SK-N-MC (cell line): ENCODE measurements around the gene DENND6B.

ENCODE experiments used
- DNase-seq: peaks from one replicate; pipeline ENCODE4 v3.0.0-alpha.2; 2011; ENCODE audit warnings: low read depth, low spot score
- H3K27ac ChIP-seq: fragments of 200-600 bp; sonication (generic); 2 replicates; pipeline ENCODE4 v1.5.1; 2016; ENCODE audit warnings: mixed run types
- H3K36me3 ChIP-seq: fragments of 200-600 bp; sonication (generic); 2 replicates; pipeline ENCODE4 v1.6.1; 2017; ENCODE audit warnings: antibody characterized with exemption, low read length, mixed read lengths; ENCODE audit not compliant: insufficient read depth
- H3K4me3 ChIP-seq: fragments of 200-600 bp; sonication (generic); 2 replicates; pipeline ENCODE4 v1.5.1; 2016
- H3K9ac ChIP-seq: fragments of 200-600 bp; sonication (generic); 2 replicates; pipeline ENCODE4 v1.8.0; 2017; ENCODE audit warnings: mixed run types, mixed read lengths; ENCODE audit not compliant: insufficient read length
- H3K9me3 ChIP-seq: fragments of 200-600 bp; sonication (generic); 2 replicates; pipeline ENCODE4 v1.6.1; 2017; ENCODE audit warnings: low read depth, mild to moderate bottlenecking, antibody characterized with exemption, low read length, moderate library complexity, mixed read lengths
- EZH2 ChIP-seq: fragments of 200-600 bp; sonication (generic); IDR thresholded peaks from one replicate; pipeline ENCODE4 v1.6.1; 2017; ENCODE audit warnings: antibody characterized with exemption
- FOXP2 ChIP-seq: optimal IDR thresholded peaks from 2 replicates; pipeline ENCODE3; 2011; ENCODE audit warnings: mild to moderate bottlenecking, moderate library complexity; ENCODE audit not compliant: insufficient read depth; ENCODE audit errors: extremely low read length, control extremely low read depth
- POLR2AphosphoS5 ChIP-seq: IDR thresholded peaks from 2 replicates; pipeline ENCODE4 v1.6.1; 2012; ENCODE audit warnings: mild to moderate bottlenecking, low read depth, low read length, borderline replicate concordance

The DENND6B gene

DNA sequence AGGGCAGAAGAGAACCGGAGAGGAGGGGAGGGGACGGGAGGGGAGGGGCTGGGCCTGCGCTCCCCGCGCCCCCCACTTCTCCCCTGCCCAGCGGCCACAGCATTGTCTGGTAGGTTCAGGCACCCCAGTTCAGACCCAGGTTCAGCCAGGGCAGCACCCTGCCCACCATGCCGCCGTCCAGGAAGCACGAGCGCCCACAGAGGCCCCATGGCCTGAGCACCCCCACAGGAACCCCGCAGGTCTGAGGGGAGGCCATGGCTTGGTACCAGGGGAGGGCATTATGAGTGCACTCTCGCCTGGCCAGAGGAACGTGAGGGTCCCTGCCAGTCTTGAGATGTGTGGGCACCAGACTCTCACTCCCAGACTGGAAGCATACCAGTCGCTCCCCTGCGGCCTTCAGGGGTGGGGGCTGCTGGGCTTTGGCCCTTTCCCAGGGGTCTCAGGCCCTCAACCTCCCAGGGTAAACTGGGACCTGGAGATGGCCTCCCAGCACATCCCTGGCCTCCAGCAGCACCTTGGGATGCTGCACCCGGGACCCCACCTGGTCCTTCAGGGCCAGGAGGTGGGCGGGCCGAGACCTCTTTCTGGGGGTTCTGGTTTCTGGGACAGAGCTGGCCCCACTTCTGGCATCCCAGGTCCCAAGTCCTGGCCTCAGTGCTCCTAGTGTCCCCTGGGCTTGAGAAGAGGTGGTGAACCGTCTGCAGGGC lies 18.8 kb downstream of the DENND6B start:
- Histone ChIP-seq H3K4me3 (no peak overlapping the region), H3K9ac (no peak overlapping the region), H3K9me3 (no peaks in the 10 kb centered on the region), H3K27ac (0 out of 2 replicates have a peak overlapping the region, but pooled peaks have one; percentile 31), H3K36me3 (no peaks in the 10 kb centered on the region)
- TF ChIP-seq FOXP2, result no peak
- no peak for TF ChIP-seq POLR2AphosphoS5
- TF ChIP-seq EZH2, result no peak
- DNase-seq, result no peak

DNA sequence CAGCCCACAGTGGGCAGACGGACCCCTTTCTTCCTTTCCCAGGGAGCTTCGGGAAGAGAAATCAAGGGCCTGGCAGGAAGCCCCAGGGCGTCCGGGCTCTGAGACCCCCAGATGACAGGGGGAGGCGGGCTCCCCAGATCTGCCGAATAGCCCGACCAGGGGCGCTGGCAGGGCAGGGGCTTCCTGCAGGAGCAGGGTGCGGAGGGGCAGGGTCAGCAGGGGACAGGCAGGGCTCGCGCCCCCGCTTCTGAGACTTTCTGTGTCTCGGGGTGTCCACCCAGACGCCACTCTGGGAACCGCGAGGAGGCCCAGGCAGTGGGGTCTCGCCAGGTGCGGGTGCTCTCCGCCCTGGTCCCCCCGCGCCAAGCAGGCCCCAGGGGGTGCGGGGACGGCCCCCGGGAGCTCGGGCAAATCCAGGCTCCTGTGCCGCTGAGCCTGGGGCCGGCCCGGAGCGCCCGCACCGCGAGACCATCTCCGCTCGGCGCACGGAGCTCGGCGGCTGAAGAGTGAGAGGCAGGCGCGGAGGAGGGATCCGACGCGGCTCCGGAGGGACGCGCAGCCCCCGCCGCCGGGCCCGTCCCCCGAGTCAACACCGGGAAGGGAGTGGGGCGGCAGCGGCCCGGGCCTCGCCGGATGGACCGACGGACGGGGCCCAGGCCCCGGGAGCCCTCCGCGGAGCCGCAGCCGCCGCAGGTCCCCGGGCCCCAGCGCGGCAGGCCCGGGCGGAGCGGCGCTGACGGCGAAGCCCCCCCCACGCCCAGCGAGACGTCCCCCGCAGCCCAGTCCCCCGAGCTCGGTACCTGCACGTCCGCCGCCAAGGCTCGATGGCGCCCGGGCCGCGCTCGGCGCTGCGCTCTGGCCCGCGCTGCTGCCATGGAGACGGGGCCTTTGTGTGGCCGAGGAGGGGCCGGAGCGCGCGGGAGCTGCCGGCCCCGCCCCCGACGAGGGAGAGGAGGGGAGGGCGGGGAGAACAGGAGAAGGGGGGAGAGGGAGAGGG lies 19.8 kb downstream of the DENND6B start, which contains the start of gene PLXNB2:
TSS of gene PLXNB2 (minus strand) at position 894 of the 997 bp plus-strand sequence. CDS start 17,062 bp downstream, outside the sequence.
- H3K9me3 ChIP-seq, result no peaks in the 10 kb centered on the region
- H3K27ac ChIP-seq, result peak within 1 kb of the TSS; percentile 46
- no peak for DNase-seq

DNA sequence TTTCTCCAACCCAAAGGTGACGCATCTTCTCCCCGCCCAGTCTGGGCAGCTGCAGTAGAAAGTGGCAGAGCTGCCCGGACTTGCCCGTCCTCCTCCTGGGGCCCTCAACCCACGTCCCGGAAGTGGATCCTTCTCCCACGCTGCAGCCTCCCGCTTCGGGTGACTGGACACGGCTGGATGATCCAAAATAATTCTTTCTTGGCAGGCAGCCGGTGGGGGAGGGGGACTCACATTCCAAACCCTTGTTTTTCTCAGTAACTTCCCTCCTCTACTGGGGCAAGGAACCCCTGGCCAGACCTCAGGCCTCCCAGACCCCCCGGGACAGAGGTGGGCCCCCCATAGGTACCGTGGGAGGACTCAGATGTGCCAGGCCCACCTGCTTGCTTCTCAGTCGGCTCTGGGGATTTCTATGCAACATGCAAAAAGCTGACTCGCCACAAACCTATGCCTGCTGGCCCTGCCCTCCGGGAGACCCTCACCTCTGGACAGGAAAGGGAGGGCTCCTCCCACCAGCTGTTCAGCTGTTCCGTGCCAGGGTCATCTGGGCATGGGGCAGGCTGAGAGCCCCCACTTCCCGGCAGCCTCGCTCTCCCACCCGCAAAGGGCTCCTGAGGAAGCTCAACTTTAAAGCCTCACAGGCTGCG lies 20.8 kb downstream of the DENND6B start:
- Histone ChIP-seq H3K36me3 (no peaks in the 10 kb centered on the region), H3K27ac (peak overlapping the region; percentile 7; the same call in 1 of the 2 replicates), H3K9ac (peak overlapping the region; percentile 87), H3K4me3 (peak overlapping the region; percentile 85), H3K9me3 (no peaks in the 10 kb centered on the region)
- TF ChIP-seq POLR2AphosphoS5, result no peak
- TF ChIP-seq FOXP2, result no peak
- no peak for TF ChIP-seq EZH2
- DNase-seq, result no peak

More for the DNA sequence above, 19.8 kb downstream of the DENND6B start, which contains the start of gene PLXNB2:
- peak within 1 kb of the TSS; percentile 87 for H3K9ac ChIP-seq
- no peaks in the 10 kb centered on the region for H3K36me3 ChIP-seq
- peak within 1 kb of the TSS; percentile 85 for H3K4me3 ChIP-seq
- TF ChIP-seq EZH2 (no peak), POLR2AphosphoS5 (peak; percentile 50; the same call in 1 of the 2 replicates)

DNA sequence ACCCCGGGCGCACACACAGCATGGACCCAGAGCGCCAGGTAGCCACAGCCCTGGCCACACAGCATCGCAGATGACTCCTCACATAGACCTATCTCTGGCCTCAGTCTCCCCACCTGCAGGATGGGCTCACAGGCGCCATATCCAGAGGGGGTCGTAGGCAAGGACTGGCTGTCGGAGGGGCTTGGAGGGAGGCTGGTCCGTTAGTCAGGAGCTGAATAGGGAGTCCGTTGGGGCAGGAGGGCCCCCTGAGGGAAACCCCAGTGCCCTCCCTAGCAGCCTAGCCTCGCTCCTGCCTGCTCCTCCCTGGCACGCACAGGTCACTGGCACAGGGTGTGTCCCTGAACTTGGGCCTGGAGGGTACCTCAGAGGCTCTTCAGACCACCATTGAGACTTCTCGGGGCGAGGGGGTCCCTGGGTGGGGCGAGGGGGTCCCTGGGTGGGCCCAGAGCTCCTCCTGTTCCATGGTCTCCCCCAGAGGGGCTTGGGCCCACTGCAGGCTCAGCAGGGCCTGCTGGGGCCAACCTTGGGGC lies 21.4 kb downstream of the DENND6B start:
- H3K4me3 ChIP-seq, result peak overlapping the region; percentile 85
- DNase-seq, result no peak
- peak overlapping the region; percentile 87 for H3K9ac ChIP-seq
- H3K36me3 ChIP-seq, result no peaks in the 10 kb centered on the region
- H3K27ac ChIP-seq, result peak overlapping the region; percentile 7; the same call in 1 of the 2 replicates
- H3K9me3 ChIP-seq, result no peaks in the 10 kb centered on the region
- TF ChIP-seq FOXP2 (no peak), EZH2 (no peak), POLR2AphosphoS5 (no peak)

DNA sequence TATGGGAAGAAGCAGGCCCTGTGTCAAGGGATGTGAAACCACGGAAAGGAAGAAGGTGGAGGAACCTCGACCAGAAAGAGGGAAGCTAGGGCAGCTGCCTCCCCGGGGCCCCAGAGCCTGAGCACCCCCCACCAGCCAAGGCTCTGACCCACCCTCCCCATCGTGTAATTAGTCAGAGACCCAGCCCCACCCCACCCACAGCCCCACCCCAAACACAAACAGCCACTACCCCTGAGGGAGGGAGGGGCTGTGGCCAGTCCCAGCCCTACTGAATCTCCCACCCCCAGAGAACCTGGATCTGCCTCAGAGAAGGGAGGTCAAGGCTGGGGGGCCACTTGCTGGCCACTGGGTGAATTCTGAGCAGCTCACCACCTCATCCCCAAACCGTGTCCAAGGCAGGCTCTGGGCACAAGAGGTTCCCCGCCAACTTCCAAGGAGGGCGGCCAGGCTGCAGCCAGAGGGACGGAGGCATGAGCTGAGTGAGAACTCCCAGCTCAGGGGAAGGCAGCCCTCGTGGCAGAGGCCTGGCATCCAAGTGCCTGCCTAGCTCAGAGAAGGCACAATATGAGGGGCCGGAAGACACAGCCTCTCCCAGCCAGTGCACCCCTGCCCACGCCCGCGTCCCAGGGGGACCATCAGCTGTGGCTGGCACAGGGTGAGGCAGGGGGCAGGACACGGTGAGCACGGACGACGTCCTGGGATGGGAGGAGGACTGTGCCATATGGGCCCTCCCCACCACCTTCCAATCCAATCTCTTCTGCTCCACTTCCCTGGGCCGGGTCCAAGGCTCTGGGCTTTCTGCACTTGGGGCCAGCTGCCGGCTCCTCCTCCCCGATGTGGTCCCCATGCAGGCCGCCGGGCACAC lies 22.1 kb downstream of the DENND6B start:
- TF ChIP-seq POLR2AphosphoS5 (no peak), FOXP2 (no peak), EZH2 (no peak)
- Histone ChIP-seq H3K4me3 (peak overlapping the region; percentile 85), H3K27ac (peak overlapping the region; percentile 42; the same call in 1 of the 2 replicates), H3K9ac (peak overlapping the region; percentile 37), H3K36me3 (no peaks in the 10 kb centered on the region), H3K9me3 (no peaks in the 10 kb centered on the region)
- DNase-seq, result no peak

DNA sequence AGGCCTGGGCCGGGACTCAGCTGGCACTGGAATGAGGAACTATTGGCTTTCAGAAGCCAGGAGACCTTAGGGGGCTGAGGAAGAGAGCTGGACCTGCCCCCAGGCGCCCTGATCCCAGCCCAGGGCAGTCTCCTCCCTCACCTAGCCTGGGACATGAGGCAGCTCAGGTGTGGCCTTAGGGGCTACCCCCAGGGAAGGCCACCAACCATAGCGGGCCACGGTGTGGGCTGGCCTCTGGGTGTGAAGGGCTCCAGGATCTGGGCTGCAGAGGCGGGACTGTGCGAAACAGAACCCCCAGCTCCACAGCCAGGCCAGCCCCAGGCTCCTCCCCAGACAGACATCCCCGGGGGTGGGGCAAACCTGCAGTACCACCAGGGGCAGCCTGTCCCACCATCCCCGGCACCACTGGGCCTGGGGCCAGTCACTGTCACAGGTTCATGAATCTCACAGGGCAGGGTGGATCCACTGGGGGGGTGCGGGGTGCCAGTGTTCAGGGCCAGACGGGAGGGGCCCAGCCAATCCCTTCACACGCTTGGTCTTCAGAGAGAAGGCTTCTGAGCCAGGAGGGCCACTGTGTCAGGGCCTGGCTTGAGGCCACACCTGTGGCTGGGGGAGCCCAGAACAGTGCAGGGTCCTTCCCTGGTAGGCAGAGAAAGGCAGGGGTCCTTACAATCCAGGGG lies 22.8 kb downstream of the DENND6B start:
- Histone ChIP-seq H3K36me3 (no peaks in the 10 kb centered on the region), H3K27ac (0 out of 2 replicates have a peak overlapping the region, but pooled peaks have one; percentile 31), H3K9ac (peak overlapping the region; percentile 37), H3K4me3 (0 out of 2 replicates have a peak overlapping the region, but pooled peaks have one; percentile 18), H3K9me3 (no peaks in the 10 kb centered on the region)
- TF ChIP-seq POLR2AphosphoS5, result no peak; the same call in 1 of the 2 replicates
- TF ChIP-seq EZH2, result no peak
- no peak for TF ChIP-seq FOXP2
- DNase-seq, result no peak
